GM18520 (cell line): ENCODE data around the gene KIF25.

ENCODE experiments used
- ATAC-seq: cut with Tn5 transposase; IDR thresholded peaks from one replicate; pipeline ENCODE4 v1.9.1; 2021; ENCODE audit not compliant: unreplicated experiment

The KIF25 gene

GRCh38 chr6:168086616-168087015 lies 89.1 kb downstream of the KIF25 start:
- ATAC-seq: no peak

- ATAC-seq: no peak
These were observed 90.1 kb downstream of the KIF25 start for GRCh38 chr6:168087436-168088160.

GRCh38 chr6:168088161-168089053 lies 90.9 kb downstream of the KIF25 start:
- ATAC-seq: no peak

- ATAC-seq: no peak
These were observed 92.0 kb downstream of the KIF25 start for GRCh38 chr6:168089186-168090063.

- no peak for ATAC-seq
These were observed 92.7 kb downstream of the KIF25 start for GRCh38 chr6:168090064-168090690.

GRCh38 chr6:168090706-168091105 lies 93.2 kb downstream of the KIF25 start:
- no peak for ATAC-seq

- ATAC-seq: no peak
These were observed 94.2 kb downstream of the KIF25 start for GRCh38 chr6:168091381-168092264.

- ATAC-seq: no peak
These were observed 95.1 kb downstream of the KIF25 start for GRCh38 chr6:168092541-168092940.

GRCh38 chr6:168093071-168093505 lies 95.6 kb downstream of the KIF25 start:
- no peak for ATAC-seq

- ATAC-seq: no peak
These were observed 96.2 kb downstream of the KIF25 start for GRCh38 chr6:168093634-168094033.
